NCI-H524 (cell line): ENCODE results near the gene ALDH3A2.

Experiments
- DNase-seq, 2 experiments: peaks; one replicate each; lab custom pipeline; 2025; lab: John Stamatoyannopoulos, UW

Gene ALDH3A2

GRCh38 chr17:19648475-19649273, at the start of gene ALDH3A2:
ALDH3A2 (plus strand) TSS chr17:19648751; CDS start chr17:19648972, 221 bp downstream.
- DNase-seq: peak; percentile 97 to 99

DNA sequence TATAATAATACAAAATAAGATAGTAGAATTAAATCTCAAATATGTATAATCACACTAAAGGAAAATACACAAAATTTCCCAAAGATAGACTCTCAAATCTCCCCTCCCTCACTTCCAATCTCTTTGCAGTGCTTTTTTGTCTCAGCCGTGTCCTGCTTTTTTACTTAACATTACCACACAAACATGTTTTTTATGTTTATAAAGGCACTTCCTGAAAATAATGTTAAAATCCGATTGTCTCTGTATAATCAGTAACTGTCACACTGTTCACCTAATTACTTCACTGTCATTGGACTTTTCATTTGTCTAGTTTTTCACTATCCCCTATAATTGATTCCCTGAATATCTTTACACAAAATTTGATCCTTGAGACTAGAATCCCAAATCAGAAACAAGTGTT, 38.2 kb upstream of the ALDH3A2 start:
- no peak for DNase-seq

GRCh38 chr17:19610879-19611278, 37.7 kb upstream of the ALDH3A2 start:
- no peak for DNase-seq

- DNase-seq: no peak
Observed at GRCh38 chr17:19613979-19614378, 34.6 kb upstream of the ALDH3A2 start.

DNA sequence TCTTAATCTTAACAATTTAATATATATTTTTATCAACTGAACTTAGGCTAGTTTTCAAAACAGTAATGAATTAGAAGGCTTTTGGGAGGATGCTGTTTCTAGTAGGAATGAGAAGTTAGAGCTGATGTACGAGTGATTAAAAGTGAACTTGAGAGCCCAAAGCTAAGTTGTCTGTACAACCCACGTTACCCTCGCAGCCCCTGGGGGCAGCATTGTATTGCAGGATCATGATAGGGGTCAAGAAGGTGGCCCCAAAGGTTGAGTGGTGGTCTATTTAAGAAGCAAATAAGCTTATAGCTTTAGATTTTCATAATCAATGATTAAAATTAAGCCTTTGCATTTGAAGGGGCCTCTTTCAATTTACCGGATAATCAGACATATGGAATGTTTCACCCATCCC, 33.7 kb upstream of the ALDH3A2 start:
- DNase-seq: no peak

DNA sequence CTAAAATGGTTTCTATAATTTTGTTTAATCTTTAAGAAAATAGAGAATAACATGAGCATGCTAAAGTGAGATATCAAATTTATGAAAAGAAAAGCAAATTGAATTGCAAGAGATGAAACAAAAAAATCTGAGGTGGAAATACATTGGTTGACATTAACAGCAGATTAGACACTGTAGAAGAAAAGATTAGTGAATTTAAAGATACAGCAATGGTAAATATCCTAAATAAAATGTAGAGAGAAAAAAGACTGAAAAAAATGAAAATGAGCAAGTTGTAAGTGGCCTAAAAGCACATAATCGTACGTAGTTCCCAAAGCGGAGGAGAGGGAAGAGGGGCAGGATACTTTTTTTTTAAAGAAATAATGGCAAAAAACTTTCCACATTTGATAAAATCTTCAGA, 30.5 kb upstream of the ALDH3A2 start:
- no peak for DNase-seq

- DNase-seq: no peak
Observed at GRCh38 chr17:19619705-19620325, 28.7 kb upstream of the ALDH3A2 start.

DNA sequence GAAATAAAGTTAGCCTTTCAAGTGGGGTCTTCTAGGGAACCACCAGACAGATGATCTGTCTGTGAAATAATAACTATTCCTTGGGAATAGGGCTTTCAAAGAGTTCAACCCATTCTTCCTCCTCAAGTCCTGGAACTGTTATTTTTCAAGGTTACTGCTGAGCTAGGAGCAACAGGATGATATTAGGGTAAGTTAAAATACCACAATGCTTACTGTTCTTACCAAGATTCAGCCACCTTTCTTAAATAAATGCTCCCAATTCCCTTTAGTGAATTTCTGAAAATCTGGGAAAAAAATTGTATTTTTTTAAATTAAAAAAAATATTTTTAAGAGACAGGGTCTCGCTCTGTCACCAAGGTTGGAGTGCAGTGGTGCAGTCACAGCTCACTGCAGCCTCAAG, 26.9 kb upstream of the ALDH3A2 start:
- no peak for DNase-seq

DNA sequence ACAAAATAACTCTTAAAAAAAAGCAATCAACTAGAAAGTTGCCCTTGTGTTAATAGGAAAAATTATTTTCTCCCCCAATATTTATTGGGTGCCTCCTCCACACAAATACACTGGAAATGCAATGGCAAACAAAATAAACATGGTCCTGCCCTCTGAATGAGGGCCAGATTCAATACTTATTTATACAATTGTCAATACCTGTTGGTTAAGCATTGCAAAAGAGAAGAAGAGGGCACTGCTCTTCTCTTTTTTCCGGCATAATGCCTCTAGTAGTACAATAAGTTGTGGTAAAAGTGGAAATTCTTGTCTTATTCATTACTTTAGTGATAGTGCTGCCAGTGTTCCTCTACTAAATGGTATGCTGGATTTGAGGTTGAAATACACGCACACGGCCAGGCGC, 22.5 kb upstream of the ALDH3A2 start:
- no peak for DNase-seq

GRCh38 chr17:19629449-19629848, 19.1 kb upstream of the ALDH3A2 start:
- DNase-seq: peak in 1 of 2 experiments; percentile 3

GRCh38 chr17:19630035-19630434, 18.5 kb upstream of the ALDH3A2 start:
- no peak for DNase-seq

GRCh38 chr17:19630661-19631060, 17.9 kb upstream of the ALDH3A2 start:
- DNase-seq: no peak

GRCh38 chr17:19631905-19632304, 16.6 kb upstream of the ALDH3A2 start:
- no peak for DNase-seq

DNA sequence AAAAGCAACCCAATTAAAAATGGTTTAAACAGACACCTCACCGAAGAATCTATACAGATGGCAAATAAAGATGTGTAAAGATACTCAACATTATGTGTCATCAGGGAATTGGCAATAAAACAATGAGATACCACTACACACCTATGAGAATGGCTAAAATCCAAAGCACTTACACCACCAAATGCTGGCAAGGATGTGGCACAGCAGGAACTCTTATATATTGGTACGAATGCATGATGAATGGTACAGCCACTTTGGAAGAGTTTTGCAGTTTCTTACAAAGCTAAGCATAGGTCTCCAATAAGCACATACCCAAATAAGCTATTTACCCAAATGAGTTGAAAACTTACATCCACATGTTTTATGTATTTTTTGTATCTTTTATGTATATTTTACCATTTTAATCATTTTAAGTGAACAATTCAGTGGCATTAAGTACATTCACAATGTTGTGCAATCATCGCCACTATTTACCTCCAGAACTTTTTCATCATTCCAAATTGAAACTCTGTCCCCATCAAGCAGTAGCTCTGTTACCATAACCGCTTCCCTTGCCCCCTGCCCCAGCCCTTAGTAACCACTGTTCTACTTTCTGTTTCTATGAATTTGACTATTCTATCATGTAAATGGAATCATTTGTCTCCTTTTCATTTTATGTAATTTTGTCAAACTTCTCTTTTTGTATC, 6.7 kb upstream of the ALDH3A2 start:
- DNase-seq: no peak

GRCh38 chr17:19642373-19642893, 6.1 kb upstream of the ALDH3A2 start:
- DNase-seq: no peak

- DNase-seq: no peak
Observed at GRCh38 chr17:19644493-19645210, 3.9 kb upstream of the ALDH3A2 start.

GRCh38 chr17:19645734-19646201, 2.8 kb upstream of the ALDH3A2 start:
- DNase-seq: peak in 1 of 2 experiments; percentile 22

DNA sequence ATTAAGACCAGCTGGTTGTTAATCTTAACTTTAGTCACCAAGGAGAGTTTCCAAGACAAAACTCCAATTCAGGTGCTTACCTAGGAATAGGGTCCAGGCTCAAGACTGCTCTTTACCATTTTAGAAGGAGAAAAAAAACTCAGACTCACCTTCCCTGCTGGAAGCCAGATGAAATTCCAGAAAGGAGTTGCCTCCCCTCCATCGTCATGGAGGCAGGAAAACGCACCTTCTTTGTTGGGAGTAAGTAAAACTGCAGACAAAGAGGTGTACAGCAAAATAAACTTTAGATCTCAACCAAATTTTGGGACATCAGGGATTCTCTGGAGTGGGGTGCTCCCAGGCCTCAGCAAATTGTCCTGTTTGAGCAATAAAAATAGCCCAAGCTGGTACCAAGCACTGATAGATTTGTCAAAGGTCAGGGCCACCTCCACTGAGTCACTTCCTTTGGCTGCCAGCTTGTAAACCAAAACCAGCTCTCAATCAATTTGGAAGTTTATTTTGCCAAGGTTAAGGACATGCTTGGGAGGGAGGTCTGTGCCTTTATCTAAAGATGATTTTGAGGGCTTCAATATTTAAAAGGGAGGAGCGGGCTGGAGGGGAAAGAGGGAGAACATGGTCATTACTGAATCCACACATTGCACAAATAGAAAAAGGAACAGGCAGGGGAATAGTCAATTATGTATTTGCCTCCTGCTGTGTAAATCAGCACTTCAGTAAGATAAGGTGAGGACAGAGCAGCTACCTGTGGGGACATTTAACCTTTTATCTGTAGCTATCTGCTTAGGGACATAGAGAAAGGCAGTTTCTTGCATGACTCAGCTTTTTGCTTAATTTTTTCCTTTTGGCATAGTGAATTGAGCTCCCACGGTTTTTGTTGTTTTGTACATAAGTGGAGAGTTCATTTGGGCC, 1.5 kb upstream of the ALDH3A2 start:
- no peak for DNase-seq

DNA sequence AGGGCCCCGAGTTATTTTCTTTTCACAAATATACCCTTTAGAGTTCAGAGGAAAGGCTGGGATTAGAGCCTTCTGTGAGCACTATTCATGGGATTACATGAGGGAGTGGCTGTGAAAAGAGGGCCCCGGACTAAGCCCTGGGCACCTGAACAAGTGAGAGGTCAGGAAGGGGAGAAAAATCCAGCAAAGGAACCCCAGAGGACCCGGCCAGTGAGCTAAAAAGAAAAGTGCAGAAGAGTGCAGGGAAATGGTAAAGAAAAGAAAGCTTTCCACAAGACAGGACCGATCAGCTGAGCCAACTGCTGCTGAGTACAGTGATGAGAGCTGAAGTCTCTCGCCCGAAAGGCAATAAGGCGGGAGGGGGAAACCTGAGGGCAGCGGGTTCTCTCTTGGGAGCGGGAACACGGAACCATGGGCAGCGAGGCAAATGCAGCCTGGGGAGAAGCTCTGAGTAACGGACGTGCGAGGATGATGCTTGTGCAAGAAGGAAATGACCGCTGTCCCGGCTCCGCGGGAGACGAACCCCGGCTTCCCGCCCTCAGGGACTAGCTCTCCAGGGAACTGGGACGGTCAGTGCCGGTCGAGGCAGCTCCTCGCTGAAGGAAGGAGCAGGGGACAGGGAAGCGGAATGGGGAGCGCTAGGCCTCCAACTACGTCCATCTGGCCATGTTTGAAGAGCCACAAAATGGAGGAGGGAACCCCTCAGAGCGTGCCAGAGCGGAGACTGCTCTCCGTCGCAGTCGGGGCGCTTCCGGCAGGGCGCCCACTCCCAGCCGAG, 665 bp upstream of the ALDH3A2 start:
- DNase-seq: peak; percentile 83 to 88

GRCh38 chr17:19649274-19649541, 657 bp downstream of the ALDH3A2 start:
- DNase-seq: no peak
